GM21390 (cell line): ENCODE results near the gene THAP2.
"Not testable (repeated sequence)": the region's sequence is repeated elsewhere in the genome, so short reads cannot be mapped to it uniquely, and the experiment has no call there.

ENCODE experiments used
- ATAC-seq: cut with Tn5 transposase; IDR thresholded peaks from one replicate; pipeline ENCODE4 v1.9.1; 2021; ENCODE audit not compliant: unreplicated experiment

The THAP2 gene

DNA sequence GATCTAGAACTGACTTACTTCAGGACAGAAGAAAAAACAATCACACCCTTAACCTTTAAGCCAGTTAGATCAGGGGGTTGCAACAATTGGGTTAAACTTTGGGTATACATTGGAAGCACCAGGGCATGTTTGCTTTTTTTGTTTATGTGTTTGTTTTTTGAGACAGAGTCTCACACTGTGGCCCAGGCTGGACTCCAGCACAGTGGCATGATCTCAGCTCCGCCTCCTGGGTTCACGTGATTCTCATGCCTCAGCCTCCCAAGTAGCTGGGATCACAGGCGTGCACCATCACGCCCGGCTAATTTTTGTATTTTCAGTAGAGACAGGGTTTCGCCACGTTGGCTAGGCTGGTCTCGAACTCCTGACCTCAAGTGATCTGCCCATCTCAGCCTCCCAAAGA is 38.1 kb downstream of the THAP2 start:
- not testable (repeated sequence) for ATAC-seq

GRCh38 chr12:71702590-71702989 is 38.5 kb downstream of the THAP2 start:
- ATAC-seq: no peak

GRCh38 chr12:71703206-71703605 is 39.1 kb downstream of the THAP2 start:
- ATAC-seq: no peak

DNA sequence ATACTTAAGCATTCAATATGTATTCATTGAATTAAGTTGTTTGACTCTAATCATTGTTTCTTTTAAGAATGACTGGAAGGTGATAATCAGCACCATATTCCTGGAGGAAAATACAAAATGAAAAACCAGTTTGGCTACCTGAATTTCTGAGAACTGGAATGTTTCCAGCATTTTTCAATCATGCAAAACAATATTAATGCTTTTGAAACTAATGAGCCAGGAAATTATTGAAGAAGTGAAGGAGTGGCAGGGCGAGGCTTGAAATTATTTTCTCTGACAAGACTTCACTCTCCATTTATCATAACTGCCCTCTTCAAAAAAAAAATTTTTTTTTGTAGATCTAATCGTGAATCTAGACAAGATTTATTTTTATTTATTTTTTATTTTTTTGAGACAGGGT is 40.8 kb downstream of the THAP2 start:
- no peak for ATAC-seq

- ATAC-seq: no peak
Measured at GRCh38 chr12:71708658-71709057, 44.6 kb downstream of the THAP2 start.

DNA sequence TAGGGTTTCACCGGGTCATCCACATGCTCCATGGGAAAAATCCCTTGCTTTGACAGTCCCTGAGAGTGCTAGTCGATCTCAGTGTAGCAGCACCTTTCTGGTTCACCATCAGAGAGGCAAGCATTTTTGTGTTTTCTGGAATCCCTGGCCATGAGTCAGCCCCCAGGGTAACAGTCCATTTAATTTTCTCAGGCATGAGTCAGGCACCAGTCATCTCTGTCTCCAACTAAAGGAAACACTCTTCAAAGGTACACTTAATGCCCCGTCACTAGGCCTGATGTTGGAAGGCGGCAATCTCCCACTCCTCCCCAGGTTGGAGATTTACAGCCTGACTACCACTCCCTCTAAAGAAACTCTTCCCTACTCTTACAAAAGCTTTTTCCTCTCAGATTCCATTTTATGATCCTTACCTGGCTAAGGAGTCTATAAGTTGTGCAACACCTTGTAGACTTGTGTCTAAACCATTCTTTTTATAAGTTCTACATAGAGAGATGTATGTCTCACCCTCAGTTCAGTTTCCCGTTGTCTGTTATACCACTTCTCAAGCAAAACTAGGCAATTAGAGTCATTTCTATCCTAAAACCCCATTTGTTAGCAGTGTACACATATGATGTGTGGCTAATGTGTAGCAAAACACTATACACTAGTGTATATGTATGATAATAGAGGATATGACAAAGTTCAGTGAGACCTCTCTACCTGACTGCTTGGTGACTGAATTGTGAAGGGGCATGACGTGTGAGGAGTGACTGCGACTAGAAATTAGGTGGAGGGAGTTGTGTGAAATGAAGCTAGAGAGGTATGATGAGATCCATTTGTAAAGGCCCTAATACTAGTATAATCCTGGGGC is 46.4 kb downstream of the THAP2 start:
- no peak for ATAC-seq

DNA sequence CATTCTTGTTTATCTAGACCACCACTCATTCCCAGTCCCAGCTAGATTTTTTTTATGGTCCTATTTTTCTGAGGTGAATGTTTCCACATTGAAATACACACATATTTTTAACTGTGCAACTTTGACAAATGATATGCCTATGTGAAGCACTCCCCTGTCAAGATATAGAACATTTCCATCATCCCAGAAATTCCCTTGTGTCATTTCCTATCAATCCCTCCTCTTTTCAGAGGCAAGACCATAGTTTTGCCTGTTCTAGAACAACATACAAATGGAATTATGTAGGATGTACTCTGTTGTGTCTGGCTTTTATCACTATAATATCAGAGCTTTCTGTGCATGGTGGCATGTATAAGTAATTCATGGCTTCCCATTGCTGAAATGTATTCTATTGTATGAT is 54.5 kb downstream of the THAP2 start:
- ATAC-seq: no peak

DNA sequence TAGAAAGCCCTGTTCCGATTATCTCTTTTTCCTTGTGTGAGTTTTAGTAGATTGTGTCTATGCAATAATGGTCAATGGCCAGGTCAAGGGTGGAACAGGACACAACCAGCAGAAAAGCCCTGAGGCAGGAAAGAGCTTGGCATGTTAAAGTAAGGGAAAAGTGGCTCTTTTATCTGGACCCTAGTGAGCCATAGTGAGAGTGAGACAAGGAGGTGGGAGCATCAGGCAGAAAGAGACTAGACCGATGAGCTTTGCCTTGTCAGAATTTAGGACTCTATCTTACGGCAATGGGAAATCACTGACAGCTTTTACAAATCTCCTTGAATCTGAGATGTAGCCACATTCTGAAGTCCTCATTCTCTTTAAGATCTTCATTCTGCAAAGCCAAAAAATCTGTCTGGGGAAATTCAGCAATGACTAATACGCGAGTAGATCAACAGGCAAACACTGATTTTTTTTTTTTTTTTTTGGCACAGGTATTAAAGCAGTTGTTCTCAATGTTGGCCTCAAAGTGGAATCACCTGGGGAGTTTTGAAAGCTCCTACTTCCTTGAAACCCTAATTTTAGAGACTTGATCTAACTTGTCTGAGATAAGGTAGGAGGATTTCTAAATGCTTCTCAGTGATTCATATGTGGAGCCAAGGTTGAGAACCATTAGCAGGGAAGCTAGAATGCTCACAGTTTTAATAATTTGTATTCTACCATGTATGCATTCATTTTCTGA is 55.7 kb downstream of the THAP2 start:
- no peak for ATAC-seq

GRCh38 chr12:71721783-71722505 is 57.8 kb downstream of the THAP2 start:
- ATAC-seq: no peak

GRCh38 chr12:71725011-71725410 is 60.9 kb downstream of the THAP2 start:
- ATAC-seq: no peak

- no peak for ATAC-seq
Measured at GRCh38 chr12:71726548-71726947, 62.4 kb downstream of the THAP2 start.

DNA sequence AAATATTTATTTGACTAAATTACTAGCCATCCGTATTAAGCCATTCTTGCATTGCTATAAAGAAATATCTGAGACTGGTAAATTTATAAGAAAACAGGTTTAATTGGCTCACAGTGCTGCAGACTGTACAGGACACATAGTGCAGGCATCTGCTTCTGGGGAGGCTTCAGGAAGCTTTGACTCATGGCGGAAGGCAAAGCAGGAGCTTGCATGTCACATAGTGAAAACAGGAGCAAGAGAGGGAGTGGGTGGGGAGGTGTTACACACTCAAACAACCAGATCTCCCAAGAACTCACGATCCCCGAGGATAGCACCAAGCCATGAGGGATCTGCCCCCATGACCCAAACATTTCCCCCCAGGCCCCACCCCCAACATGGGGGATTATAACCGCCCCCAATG is 63.9 kb downstream of the THAP2 start:
- ATAC-seq: no peak
